CD4-positive, alpha-beta T cell treated with Interleukin-21 for 1 hour (primary cell): ENCODE results near the gene HDX.
"Not testable (repeated sequence)": the region's sequence is repeated elsewhere in the genome, so short reads cannot be mapped to it uniquely, and the experiment has no call there.

ENCODE experiments used
- DNase-seq: peaks from one replicate; pipeline ENCODE4 v3.0.0-alpha.2; 2020

The HDX gene, protein sequence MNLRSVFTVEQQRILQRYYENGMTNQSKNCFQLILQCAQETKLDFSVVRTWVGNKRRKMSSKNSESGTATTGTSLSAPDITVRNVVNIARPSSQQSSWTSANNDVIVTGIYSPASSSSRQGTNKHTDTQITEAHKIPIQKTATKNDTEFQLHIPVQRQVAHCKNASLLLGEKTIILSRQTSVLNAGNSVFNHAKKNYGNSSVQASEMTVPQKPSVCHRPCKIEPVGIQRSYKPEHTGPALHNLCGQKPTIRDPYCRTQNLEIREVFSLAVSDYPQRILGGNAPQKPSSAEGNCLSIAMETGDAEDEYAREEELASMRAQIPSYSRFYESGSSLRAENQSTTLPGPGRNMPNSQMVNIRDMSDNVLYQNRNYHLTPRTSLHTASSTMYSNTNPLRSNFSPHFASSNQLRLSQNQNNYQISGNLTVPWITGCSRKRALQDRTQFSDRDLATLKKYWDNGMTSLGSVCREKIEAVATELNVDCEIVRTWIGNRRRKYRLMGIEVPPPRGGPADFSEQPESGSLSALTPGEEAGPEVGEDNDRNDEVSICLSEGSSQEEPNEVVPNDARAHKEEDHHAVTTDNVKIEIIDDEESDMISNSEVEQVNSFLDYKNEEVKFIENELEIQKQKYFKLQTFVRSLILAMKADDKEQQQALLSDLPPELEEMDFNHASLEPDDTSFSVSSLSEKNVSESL

DNA sequence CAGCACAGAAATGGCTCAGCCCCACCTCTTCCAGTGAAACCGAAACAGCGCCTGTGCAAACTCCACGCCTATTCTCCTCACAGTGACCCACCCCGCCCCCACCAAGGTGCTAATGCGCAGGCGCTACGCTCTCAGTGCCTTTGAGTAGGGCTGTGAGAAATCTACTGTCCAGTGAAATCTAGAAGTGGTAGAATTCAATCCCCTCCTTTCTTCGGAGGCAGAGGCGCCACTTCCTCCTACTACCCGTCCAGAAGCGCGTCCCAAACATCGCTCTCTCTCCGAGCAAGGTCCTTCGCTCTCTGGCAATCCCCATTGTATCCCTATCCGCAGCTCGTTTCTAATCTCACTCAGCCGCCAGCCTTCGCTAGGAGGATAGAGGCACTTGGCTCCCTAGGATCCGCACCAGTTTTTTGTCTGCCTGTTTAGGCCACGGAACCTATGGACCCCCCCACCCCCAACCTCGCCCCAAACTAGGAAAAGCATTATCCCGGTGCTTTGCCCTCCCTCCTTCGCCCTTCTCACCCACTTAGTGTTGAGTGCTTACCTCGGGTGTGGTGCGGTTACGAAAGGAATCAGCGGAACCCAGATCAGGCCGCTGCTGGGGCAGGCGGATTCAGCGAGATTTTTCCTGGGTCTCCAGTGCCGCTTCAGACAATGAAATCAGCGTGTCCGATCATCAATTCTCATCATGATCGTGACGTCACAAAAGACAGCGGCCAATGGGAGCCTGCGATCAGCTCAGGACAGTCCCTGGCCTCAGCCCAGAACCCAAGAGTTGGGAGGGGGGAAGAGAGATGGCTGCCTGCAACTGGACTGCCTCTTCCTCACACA lies at the start of gene HDX:
TSS of gene HDX (minus strand) at position 656 of the 831 bp plus-strand sequence. CDS start 27,056 bp downstream, outside the sequence.
- peak; percentile 76 for DNase-seq

DNA sequence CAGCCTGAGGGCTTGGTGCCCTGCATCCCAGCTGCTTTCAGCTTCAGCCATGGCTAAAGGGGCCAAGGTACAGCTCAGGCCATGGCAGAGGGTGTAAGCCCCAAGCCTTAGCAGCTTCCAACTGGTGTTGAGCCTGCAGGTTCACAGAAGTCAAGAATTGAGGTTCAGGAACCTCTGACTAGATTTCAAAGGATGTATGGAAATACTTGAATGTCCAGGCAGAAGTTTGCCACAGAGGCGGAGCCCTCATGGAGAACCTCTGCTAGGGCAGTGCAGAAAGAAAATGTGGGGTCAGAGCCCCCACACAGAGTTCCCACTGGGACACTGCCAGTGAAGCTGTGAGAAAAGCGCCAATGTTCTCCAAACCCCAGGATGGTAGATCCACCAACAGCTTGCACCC lies 39.1 kb upstream of the HDX start:
- DNase-seq: not testable (repeated sequence)

DNA sequence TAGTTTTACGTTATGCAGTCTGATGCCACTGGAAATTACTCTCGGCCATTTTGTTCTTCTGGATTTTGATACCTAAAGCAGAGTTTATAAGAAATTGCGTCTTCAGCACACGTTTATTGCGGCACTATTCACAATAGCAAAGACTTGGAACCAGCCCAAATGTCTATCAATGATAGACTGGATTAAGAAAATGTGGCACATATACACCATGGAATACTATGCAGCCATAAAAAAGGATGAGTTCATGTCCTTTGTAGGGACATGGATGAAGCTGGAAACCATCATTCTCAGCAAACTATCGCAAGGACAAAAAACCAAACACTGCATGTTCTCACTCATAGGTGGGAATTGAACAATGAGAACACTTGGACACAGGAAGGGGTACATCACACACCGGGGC lies 35.4 kb upstream of the HDX start:
- DNase-seq: not testable (repeated sequence)

DNA sequence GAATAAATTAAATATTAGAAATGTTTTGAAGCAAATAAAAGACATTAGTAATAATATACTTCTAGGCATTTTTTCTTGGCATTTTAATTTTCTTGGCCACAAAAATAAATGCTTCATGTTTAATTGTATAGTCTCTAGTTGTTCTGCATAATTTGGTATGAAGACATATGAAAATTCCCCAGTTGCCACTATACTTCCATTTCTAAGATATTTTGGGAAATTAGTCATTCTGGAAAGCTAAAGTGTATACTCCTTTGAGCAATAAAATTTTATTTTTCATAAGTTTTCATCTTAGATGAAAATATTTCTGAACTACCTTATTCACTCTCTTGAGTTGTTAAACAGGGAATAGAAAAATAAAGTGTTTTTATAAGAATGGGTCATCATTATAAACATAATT lies 13.8 kb downstream of the HDX start:
- DNase-seq: no peak

DNA sequence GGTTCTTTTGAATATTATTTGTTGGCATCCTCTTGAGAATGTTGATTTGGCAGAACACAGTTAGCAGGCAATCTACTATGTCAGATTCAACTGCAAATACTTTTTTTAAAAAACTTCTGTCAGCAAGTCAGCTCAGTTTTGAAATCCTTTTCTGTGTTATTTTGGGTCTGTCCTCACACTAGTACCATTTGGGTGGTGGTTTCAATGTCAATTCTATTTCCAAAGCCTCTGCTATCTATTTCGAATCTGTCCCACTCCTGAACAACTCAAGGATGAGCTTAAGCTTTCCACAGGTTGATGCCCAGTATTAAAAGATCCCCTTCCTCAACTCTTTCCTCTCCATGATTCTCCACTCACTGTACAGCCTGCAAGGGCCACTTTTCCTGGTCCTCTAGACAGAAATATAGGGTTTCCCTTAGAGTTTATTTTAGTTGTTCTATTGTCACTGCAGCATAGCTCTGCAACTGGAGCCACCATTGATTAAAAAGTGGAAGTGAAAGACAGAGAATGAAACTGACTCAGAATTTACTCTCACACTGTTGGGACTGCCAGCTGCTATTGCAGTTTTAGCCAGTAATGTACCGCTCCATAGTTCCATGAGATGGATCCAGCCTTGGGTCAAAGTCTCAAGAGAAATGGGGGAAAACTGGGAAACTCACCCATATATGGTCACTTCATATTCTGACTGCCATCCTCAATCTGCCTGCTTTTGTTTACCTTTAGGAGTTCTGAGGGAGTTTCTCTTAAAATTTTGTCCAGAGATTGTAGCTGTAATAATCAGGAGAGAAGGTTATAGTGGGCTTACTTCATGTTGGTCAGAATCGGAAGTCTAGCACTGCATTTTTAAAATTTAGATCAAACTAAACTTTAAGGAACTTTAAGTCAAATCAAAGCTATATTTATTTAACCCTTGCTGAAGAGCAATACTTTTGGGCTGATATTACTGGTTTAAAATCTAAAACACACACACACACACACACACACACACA lies 14.6 kb downstream of the HDX start:
- no peak for DNase-seq

DNA sequence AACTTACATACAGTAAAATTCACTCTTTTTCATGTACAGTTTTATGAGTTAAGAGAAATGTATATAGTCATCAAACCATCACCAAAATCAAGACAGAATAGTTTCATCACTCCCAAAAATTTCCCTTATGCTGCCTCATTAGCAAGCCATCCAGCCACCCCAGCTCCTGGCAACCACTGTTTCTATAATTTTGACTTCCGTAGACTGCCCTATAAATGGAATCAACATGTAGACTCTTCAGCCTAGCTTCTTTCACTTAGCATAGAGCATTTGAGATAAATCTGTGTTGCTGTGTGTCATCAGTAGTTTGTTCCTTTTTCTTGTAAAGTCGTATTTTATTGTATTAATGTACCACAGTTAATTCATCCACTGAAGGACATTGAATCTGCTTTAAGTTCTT lies 23.2 kb downstream of the HDX start:
- DNase-seq: no peak

DNA sequence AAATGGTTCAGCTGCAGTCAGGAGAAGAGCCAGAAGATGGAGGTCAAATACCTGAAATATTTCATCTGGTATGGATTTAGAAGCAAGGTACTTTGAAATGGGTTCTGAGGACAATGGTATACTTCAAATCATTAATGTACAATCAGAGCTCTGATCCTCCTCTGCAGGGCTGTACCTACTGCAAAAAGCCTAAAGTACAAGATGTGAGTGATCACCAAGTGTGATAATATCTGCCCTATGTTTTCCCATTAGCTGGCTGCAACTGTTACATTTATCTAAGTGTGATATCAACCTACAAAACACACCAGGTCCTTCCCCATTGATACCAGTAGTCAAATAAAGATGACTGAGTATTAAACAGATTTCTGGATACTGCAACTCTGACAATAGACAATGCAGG lies 25.1 kb downstream of the HDX start:
- no peak for DNase-seq

DNA sequence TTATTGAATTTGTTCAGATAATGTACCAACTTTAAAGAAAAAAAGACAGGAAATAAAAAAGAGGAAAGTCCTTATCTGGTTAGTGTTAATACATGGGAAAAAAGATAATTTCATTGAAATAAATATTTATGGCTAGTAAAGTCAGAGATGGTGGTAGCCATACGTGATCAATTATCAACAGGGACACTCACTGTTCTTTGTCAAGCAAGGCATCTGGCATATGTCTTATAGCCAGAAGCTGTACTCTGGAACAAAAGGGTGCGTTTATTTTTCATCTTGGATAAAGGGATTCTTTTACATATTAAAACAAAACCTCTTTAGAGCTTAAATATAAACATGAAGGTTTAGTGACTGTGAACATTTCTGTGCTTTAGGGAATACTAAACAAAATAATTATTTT lies 26.7 kb downstream of the HDX start:
- DNase-seq: no peak

DNA sequence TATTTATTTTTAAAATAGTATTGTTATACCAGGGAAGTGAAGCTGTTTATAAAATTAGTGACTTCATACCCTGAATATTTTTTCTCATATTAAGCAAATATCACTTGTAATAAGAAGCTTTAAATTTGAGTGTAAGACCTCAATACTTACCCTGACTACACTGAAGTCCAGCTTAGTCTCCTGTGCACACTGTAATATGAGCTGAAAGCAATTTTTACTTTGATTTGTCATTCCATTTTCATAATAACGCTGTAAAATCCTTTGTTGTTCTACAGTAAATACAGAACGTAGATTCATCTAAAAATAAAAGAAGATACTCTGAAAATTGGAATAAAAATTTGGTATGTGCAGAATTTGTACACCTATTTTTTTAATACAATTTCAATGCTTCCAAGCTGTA lies 27.2 kb downstream of the HDX start:
- DNase-seq: no peak

DNA sequence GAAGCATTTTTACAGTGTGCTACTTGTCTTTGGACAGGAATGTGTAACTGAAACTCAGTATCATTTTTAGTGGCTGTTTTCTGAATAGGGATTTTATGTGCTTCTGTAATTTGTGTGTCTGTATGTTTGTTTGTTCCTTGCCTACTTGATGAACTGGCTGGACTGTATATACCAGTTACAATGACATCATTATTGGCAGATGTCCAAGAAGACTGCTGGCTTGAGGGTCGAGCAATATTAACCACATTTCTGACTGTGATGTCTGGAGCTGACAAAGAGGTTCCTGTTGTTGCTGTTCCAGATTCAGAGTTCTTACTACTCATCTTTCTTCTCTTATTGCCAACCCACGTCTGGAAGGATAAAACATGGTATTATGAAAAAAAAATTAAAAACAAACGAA lies 33.0 kb downstream of the HDX start:
- no peak for DNase-seq

DNA sequence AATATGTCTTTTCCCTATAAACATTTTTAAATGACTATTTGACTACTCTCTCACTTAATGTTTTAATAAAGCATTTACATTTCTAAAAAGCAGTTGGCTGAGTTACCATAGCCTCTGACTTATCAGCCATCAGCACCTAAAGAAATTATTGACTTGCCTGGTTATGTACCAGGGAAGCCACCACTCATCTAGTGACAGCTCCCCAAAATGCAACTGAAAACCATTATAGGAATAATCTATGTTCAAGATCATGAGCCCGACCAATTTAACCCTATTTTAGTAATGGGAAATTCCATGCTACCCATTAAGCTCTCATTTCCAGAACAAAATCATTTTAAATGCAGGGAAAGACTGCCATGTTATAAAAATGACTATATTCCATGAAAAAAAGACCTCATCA lies 34.4 kb downstream of the HDX start:
- no peak for DNase-seq

DNA sequence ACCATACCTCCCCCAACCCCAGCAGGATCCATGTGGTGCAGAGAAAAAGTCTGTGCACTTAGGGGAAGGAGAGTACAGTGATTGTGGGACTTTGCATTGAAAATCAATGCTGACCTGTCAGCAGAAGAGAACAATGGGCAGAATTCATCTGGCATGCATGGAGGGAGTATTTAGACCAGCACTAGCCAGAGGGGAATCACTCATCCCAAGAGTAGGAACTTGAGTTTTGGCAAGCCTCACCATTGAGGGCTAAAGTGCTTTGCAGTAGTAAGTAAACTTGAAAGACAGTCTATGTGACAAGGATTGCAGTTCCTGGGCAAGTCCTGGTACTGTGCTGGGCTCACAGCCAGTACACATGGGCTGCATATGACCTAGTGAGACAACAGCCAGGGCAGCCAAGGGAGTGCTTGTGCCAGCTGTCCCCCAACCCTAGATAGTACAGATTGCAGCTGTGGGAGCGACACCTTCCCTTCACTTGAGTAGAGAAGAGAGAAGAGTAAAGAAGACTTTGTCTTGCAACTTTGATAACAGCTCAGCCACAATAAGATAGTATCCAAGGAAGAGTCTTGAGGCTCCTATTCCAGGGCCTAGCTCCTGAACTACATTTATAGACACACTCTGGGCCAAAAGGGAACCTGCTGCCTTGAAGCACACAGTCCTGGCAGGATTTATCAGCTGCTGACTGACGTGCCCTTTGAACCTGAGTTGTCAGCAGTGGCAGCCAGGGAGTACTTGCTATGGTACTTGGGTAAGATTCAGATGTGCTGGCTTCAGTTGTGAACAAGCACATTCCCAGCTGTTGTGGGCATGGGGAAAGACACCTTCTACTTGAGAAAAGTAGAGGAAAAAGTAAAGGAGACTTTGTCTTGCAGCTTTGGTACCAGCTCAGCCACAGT lies 48.7 kb downstream of the HDX start:
- DNase-seq: no peak

DNA sequence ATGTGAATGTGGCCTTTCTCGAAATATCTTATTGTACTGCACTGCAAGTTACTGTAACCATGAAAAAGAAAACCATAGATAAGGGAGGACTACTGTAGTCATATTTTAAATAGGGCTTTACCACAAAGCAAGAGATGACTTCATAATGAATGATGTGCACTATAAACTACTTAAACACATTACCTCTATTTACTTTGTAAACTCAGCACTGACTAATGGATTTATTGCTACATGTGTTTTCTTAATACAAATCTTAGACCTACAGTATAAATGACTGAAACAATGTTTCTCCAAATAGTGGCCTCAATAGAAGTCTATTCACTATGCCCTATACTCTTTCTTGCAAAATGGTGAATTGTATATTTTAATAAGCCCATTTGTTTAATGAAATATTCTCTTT lies 61.1 kb downstream of the HDX start:
- no peak for DNase-seq

DNA sequence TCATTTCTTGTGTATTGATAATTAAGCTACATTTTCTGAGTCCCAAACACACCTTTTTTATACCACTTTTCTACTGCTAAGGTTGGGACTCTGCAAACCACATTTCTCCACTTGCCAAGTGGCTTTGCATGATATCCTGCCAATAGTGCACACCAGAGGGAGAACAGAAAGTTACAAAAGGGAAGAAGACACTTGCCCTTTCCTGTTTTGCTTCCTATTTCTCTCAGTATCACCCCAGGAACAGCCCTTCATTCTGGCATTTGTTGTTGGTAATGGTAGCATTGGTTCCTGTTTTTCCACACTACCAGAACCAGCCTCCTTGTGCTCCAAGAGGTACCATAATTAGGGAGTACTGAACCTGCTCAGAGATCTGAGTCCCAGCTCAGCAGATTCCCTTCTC lies 87.1 kb downstream of the HDX start:
- no peak for DNase-seq

DNA sequence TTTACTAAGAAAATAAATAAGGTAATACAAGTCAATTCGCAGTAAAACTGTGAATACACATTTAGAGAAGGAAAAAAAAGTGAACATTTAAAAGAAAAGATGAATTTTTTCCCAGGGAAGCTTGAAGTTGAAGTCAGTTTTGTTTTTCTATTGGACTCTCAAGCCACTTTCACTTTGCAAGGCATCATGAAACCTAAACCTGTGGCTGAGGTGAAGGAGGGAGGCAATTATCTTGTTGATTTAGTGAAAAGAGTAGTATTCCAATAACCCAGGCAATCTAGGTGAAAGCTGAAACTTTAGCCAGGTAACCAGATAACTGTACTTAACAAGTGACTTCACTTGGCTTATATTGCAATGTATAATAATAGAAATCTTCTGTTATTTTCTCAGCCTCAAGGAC lies 138.6 kb downstream of the HDX start:
- no peak for DNase-seq

DNA sequence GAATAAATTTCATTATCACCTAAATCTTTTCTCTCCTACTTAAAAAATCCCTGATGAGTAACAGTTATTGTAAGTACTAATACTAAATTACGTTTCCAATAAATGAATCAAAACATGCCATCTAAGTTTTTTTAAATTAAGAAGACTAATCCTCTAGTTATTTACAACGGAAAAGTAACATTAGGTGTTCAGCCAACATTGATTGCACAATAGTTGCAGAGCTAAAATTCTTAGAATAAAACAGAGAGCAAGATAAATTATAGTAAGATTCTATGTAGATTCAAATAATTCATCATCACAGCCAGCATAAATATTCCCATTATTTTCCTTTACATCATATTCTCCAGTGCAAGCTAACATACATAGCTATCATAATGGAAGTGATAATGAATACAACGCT lies 139.2 kb downstream of the HDX start:
- no peak for DNase-seq

DNA sequence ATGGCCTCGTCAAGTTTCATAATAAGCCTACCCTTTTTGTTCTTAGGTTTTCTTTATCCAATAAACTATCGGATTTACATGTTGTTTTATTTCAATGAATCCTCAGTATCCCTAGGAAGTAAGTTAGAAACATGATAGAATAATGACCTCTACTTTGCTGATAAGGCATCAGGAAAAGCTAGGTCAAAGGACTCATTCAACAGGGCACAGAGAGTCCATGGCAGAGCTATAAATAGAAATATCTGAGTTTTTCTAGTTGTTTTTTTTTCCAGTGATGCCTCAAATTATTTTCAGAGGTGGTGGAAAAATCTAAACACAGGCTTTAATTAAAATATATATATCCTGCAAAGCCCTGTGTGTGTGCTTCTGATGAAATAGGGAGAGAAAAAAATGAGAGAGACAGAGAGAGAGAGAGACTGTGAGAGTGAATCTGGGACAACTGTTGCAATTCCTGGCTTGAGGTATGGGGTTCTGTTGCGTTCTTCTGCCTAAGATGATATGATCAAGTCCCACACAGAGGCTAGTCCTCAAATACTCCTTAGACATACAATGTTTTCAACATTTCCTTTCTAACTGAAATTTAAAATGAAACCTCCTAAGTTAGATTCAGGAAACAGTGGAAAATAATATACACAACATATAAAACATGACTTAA lies 139.9 kb downstream of the HDX start:
- DNase-seq: no peak

DNA sequence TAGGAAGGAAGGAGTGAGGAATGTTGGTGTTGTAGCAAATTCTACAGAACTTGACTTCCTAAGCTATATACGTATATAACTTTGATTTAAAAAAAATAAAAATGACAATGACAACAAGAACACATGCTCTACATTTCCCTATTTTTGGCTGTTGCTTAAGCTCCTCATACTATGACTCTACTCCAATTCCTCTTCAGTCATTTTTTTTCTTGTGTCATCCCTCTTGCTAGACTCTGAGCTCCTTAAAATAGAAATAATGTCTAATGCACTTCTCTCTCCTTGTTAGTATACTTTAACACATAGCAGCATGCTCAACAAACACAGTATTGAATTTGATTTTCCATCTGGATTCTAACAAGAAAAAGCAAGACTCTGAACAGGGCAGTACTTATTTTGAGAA lies 144.0 kb downstream of the HDX start:
- no peak for DNase-seq

DNA sequence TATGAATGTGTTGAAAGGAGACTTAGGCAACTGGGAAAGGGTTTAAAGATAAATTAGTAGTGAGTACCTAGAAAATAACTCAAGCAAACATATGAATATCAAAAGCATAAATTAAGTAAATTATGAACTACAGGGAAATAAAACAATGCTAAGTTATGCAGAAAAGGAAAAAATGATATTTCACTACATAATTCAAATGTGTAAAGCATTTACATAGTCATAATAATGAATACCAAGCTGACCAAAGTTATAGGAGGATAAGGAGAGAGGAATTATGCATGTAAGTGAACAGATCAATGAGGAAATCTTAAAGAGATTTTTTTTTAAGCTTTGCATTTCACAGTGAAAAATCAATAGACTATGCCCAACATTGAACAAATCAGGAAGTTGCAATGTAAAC lies 145.0 kb downstream of the HDX start:
- DNase-seq: no peak

DNA sequence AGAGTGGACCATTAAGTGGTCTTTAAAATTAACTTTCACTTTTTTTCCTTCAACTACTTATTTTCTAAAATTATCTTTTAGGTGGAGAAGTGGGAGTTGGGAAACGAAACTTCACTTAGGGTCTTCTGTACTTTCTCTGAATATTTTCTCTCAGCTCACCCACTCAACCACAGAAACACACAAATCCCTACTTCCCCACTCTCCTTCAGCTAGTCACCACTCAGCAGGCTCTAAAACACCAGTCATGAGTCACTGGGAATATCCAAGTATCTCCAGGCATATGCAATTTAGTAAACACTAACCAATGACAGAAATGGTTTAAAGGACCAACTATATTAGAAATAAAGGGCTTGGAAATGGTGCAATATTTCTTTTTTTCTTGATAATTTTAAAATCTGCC lies 161.3 kb downstream of the HDX start:
- DNase-seq: no peak
